GM23338 (cell line): ENCODE data around the gene GPBP1L1. TPM values are rescaled to one million over a fixed set of nuclear protein-coding genes. Genes with fewer than 3 reads are reported as not detected.

Source experiments
- EZH2 ChIP-seq: fragments of 200-600 bp; sonication (generic); IDR thresholded peaks from one replicate; pipeline ENCODE4 v1.8.0; 2017; ENCODE audit warnings: antibody characterized with exemption, mild to moderate bottlenecking, low read depth; ENCODE audit not compliant: unreplicated experiment
- EZH2phosphoT487 ChIP-seq: fragments of 200-600 bp; sonication (generic); IDR thresholded peaks from one replicate; pipeline ENCODE4 v1.8.1; 2018; ENCODE audit warnings: antibody characterized with exemption; ENCODE audit not compliant: unreplicated experiment
- NANOG ChIP-seq: IDR thresholded peaks from 2 replicates; pipeline ENCODE4 v1.6.1; 2016; ENCODE audit warnings: antibody characterized with exemption, borderline replicate concordance
- ZNF114 ChIP-seq: fragments of 250-450 bp; sonication (Bioruptor Pico); IDR thresholded peaks from 2 replicates; pipeline ENCODE4 v1.5.0; 2020; ENCODE audit warnings: mild to moderate bottlenecking, moderate library complexity
- ZNF331 ChIP-seq: fragments of 250-450 bp; sonication (Bioruptor Pico); IDR thresholded peaks from 2 replicates; pipeline ENCODE4 v1.5.0; 2020; ENCODE audit warnings: low read depth, mild to moderate bottlenecking, moderate library complexity
- polyA plus RNA-seq: library from polyadenylated mRNA; unstranded; fragments of >200 nt; fragmentation: Nextera tagmentation; extraction: Ambion mirVana; gene quantifications from 2 replicates; pipeline ENCODE4 v1.2.1, GENCODE V29; 2016
- total RNA-seq: library from RNA; depleted of rRNA; stranded (reverse); fragments of >200 nt; shearing (Covaris generic); gene quantifications from 2 replicates; pipeline ENCODE4 v1.2.3, GENCODE V29; 2014
- TF ChIP-seq, protein P1 (sequence below): fragments of 250-450 bp; sonication (Bioruptor Pico); IDR thresholded peaks from 2 replicates; pipeline ENCODE4 v1.5.0; 2020; ENCODE audit warnings: mild to moderate bottlenecking, moderate library complexity
- TF ChIP-seq, protein P2 (sequence below), 2 experiments: fragments of 200-600 bp in 1 of 2; sonication (generic) in 1 of 2; conservative IDR thresholded peaks; 2 replicates each; pipeline versions ENCODE4 v1.5.1 to v1.6.1; 2016 to 2017; ENCODE audit warnings: antibody characterized with exemption in 2 of 2, low read depth in 2 of 2, mild to moderate bottlenecking in 2 of 2, moderate library complexity in 1 of 2
- TF ChIP-seq, protein P3 (sequence below): IDR thresholded peaks from one replicate; pipeline ENCODE4 v1.6.1; 2018; ENCODE audit warnings: antibody characterized with exemption; ENCODE audit not compliant: unreplicated experiment

Gene GPBP1L1
- total and polyA plus RNA-seq, 2 experiments from 2014 or later, result 61.7 to 117 TPM

DNA sequence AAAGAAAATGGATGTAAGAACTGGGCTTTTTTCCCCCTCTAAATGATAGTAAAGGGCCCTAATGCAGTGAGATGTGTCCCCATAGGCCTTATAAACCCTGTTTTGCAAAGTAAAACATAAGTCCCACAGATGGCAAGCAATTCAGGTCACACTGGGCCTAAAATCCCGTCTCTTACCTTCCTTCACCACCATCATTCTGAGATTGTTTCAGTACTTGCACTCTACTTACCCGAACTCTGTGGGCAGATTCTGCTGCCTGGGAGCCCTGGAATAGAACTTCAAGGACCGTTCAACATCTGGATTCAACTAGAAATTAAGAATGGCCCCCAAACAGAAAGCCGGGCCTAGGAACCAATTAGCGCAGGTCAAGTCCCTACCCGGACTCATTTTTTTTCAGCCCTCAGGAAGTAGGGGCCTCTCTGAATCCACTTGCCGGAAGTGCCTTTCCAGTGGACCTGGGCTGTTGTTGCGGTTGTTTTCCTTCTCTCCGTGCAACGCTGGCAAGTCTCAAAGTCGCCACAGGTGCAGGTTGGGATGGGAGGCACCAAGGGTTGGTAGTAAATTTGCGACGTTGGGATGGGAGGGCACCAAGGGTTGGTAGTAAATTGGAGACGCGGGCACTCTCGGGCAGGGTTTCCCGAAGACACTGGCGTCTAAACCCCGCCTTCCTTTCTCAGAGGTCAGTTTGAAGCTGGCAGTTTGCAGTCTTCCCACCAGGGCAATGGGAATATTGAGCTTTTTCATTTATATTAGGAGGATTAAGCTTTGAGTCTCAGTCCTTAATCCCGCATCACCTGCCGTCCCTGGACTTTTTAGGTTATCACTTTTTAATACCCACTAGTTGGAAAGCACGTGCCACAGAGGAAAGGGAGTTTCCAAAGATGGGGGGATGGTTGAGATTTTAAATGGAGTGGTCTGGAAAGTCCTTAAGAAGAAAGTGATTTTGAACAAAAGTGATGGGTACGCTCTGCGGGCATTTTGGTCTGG, 1.7 kb upstream of the GPBP1L1 start, which contains the start of gene TMEM69 (continued):
- TF ChIP-seq, protein P1, sequence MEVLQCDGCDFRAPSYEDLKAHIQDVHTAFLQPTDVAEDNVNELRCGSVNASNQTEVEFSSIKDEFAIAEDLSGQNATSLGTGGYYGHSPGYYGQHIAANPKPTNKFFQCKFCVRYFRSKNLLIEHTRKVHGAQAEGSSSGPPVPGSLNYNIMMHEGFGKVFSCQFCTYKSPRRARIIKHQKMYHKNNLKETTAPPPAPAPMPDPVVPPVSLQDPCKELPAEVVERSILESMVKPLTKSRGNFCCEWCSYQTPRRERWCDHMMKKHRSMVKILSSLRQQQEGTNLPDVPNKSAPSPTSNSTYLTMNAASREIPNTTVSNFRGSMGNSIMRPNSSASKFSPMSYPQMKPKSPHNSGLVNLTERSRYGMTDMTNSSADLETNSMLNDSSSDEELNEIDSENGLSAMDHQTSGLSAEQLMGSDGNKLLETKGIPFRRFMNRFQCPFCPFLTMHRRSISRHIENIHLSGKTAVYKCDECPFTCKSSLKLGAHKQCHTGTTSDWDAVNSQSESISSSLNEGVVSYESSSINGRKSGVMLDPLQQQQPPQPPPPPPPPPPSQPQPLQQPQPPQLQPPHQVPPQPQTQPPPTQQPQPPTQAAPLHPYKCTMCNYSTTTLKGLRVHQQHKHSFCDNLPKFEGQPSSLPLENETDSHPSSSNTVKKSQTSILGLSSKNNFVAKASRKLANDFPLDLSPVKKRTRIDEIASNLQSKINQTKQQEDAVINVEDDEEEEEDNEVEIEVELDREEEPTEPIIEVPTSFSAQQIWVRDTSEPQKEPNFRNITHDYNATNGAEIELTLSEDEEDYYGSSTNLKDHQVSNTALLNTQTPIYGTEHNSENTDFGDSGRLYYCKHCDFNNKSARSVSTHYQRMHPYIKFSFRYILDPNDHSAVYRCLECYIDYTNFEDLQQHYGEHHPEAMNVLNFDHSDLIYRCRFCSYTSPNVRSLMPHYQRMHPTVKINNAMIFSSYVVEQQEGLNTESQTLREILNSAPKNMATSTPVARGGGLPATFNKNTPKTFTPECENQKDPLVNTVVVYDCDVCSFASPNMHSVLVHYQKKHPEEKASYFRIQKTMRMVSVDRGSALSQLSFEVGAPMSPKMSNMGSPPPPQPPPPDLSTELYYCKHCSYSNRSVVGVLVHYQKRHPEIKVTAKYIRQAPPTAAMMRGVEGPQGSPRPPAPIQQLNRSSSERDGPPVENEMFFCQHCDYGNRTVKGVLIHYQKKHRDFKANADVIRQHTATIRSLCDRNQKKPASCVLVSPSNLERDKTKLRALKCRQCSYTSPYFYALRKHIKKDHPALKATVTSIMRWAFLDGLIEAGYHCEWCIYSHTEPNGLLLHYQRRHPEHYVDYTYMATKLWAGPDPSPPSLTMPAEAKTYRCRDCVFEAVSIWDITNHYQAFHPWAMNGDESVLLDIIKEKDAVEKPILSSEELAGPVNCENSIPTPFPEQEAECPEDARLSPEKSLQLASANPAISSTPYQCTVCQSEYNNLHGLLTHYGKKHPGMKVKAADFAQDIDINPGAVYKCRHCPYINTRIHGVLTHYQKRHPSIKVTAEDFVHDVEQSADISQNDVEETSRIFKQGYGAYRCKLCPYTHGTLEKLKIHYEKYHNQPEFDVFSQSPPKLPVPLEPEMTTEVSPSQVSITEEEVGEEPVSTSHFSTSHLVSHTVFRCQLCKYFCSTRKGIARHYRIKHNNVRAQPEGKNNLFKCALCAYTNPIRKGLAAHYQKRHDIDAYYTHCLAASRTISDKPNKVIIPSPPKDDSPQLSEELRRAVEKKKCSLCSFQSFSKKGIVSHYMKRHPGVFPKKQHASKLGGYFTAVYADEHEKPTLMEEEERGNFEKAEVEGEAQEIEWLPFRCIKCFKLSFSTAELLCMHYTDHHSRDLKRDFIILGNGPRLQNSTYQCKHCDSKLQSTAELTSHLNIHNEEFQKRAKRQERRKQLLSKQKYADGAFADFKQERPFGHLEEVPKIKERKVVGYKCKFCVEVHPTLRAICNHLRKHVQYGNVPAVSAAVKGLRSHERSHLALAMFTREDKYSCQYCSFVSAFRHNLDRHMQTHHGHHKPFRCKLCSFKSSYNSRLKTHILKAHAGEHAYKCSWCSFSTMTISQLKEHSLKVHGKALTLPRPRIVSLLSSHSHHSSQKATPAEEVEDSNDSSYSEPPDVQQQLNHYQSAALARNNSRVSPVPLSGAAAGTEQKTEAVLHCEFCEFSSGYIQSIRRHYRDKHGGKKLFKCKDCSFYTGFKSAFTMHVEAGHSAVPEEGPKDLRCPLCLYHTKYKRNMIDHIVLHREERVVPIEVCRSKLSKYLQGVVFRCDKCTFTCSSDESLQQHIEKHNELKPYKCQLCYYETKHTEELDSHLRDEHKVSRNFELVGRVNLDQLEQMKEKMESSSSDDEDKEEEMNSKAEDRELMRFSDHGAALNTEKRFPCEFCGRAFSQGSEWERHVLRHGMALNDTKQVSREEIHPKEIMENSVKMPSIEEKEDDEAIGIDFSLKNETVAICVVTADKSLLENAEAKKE (CRISPR knock-in tag), result no peak
- TF ChIP-seq, protein P2, sequence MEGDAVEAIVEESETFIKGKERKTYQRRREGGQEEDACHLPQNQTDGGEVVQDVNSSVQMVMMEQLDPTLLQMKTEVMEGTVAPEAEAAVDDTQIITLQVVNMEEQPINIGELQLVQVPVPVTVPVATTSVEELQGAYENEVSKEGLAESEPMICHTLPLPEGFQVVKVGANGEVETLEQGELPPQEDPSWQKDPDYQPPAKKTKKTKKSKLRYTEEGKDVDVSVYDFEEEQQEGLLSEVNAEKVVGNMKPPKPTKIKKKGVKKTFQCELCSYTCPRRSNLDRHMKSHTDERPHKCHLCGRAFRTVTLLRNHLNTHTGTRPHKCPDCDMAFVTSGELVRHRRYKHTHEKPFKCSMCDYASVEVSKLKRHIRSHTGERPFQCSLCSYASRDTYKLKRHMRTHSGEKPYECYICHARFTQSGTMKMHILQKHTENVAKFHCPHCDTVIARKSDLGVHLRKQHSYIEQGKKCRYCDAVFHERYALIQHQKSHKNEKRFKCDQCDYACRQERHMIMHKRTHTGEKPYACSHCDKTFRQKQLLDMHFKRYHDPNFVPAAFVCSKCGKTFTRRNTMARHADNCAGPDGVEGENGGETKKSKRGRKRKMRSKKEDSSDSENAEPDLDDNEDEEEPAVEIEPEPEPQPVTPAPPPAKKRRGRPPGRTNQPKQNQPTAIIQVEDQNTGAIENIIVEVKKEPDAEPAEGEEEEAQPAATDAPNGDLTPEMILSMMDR (conservative IDR thresholded peaks at IDR 0.05; ENCODE audit: low read depth in 2 of 2), result peak in 1 of 2 experiments; percentile 20; a peak in 1 of 4 replicates
- TF ChIP-seq NANOG (no peak), ZNF331 (CRISPR knock-in tag) (no peak), EZH2phosphoT487 (no peak), ZNF114 (no peak), EZH2 (no peak)
- TF ChIP-seq, protein P3, sequence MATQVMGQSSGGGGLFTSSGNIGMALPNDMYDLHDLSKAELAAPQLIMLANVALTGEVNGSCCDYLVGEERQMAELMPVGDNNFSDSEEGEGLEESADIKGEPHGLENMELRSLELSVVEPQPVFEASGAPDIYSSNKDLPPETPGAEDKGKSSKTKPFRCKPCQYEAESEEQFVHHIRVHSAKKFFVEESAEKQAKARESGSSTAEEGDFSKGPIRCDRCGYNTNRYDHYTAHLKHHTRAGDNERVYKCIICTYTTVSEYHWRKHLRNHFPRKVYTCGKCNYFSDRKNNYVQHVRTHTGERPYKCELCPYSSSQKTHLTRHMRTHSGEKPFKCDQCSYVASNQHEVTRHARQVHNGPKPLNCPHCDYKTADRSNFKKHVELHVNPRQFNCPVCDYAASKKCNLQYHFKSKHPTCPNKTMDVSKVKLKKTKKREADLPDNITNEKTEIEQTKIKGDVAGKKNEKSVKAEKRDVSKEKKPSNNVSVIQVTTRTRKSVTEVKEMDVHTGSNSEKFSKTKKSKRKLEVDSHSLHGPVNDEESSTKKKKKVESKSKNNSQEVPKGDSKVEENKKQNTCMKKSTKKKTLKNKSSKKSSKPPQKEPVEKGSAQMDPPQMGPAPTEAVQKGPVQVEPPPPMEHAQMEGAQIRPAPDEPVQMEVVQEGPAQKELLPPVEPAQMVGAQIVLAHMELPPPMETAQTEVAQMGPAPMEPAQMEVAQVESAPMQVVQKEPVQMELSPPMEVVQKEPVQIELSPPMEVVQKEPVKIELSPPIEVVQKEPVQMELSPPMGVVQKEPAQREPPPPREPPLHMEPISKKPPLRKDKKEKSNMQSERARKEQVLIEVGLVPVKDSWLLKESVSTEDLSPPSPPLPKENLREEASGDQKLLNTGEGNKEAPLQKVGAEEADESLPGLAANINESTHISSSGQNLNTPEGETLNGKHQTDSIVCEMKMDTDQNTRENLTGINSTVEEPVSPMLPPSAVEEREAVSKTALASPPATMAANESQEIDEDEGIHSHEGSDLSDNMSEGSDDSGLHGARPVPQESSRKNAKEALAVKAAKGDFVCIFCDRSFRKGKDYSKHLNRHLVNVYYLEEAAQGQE, result no peak
